HG03558 (cell line): Measurements from ENCODE around the gene BLVRB.
"Not testable (repeated sequence)": the region's sequence is repeated elsewhere in the genome, so short reads cannot be mapped to it uniquely, and the experiment has no call there.

Experiments
- ATAC-seq: cut with Tn5 transposase; IDR thresholded peaks from one replicate; pipeline ENCODE4 v1.9.1; 2021; ENCODE audit warnings: moderate number of reproducible peaks; ENCODE audit not compliant: unreplicated experiment; ENCODE audit errors: extremely low read depth

The BLVRB gene

GRCh38 chr19:40465557-40466218 lies at the start of gene BLVRB:
Gene BLVRB (minus strand): TSS chr19:40465745. CDS start chr19:40465688, 57 bp downstream.
- peak; percentile 56 for ATAC-seq

GRCh38 chr19:40513741-40514315 lies 48.3 kb upstream of the BLVRB start:
- ATAC-seq, result no peak

- no peak for ATAC-seq
Measured at GRCh38 chr19:40513345-40513678, 47.8 kb upstream of the BLVRB start.

- ATAC-seq, result no peak
Measured at GRCh38 chr19:40512473-40513344, 47.2 kb upstream of the BLVRB start.

- ATAC-seq, result no peak
Measured at GRCh38 chr19:40512110-40512472, 46.5 kb upstream of the BLVRB start.

- no peak for ATAC-seq
Measured at GRCh38 chr19:40511487-40511886, 45.9 kb upstream of the BLVRB start.

GRCh38 chr19:40510526-40511115 lies 45.1 kb upstream of the BLVRB start:
- no peak for ATAC-seq

- no peak for ATAC-seq
Measured at GRCh38 chr19:40508739-40509260, 43.3 kb upstream of the BLVRB start.

GRCh38 chr19:40507892-40508291 lies 42.3 kb upstream of the BLVRB start:
- ATAC-seq, result no peak

GRCh38 chr19:40506099-40506498 lies 40.6 kb upstream of the BLVRB start:
- ATAC-seq, result no peak

- no peak for ATAC-seq
Measured at GRCh38 chr19:40503320-40503695, 37.8 kb upstream of the BLVRB start.

- ATAC-seq, result no peak
Measured at GRCh38 chr19:40502647-40503319, 37.2 kb upstream of the BLVRB start.

- ATAC-seq, result no peak
Measured at GRCh38 chr19:40502081-40502480, 36.5 kb upstream of the BLVRB start.

- no peak for ATAC-seq
Measured at GRCh38 chr19:40501599-40501998, 36.1 kb upstream of the BLVRB start.

- ATAC-seq, result not testable (repeated sequence)
Measured at GRCh38 chr19:40500678-40501530, 35.4 kb upstream of the BLVRB start.

- no peak for ATAC-seq
Measured at GRCh38 chr19:40499320-40499719, 33.8 kb upstream of the BLVRB start.

- ATAC-seq, result no peak
Measured at GRCh38 chr19:40497214-40497613, 31.7 kb upstream of the BLVRB start.

GRCh38 chr19:40494191-40494838 lies 28.8 kb upstream of the BLVRB start:
- ATAC-seq, result no peak

GRCh38 chr19:40493778-40494177 lies 28.2 kb upstream of the BLVRB start:
- ATAC-seq, result no peak
